ENCODE results near the gene HSPB7. TPM values are rescaled to one million over a fixed set of nuclear protein-coding genes. Genes with fewer than 3 reads are reported as not detected.
"Not testable (repeated sequence)": the region's sequence is repeated elsewhere in the genome, so short reads cannot be mapped to it uniquely, and the experiment has no call there.

The HSPB7 gene
- polyA plus RNA-seq, 3 donors, result not detected

GRCh38 chr1:16043521-16043920 lies 25.7 kb upstream of the HSPB7 start, which contains the start of gene CLCNKB:
CLCNKB (plus strand) TSS chr1:16043782; CDS start chr1:16044493, 711 bp downstream.
- no peak within 1 kb of the TSS for H3K27ac Mint-ChIP-seq
- no peaks in the 10 kb centered on the region for H4K20me1 ChIP-seq (ENCODE audit: insufficient read depth, low read length)
- no peak within 1 kb of the TSS for H3K27ac ChIP-seq (ENCODE audit: low read depth in 1 of 2, low read length in 2 of 2)
- H3K36me3 ChIP-seq (replicated peaks in 1 of 2; ENCODE audit: control insufficient read depth in 1 of 2, insufficient read depth in 2 of 2, low read length in 2 of 2), result no peaks in the 10 kb centered on the region
- peaks cover under 1% of the 10 kb centered on the region for H3K4me1 Mint-ChIP-seq
- no peak within 1 kb of the TSS for H2AFZ ChIP-seq (ENCODE audit: insufficient read depth, low read depth, low read length, poor library complexity, severe bottlenecking)
- no peaks in the 10 kb centered on the region for H3K9me3 ChIP-seq (replicated peaks in 1 of 2; ENCODE audit: control insufficient read depth in 1 of 2, insufficient read depth in 1 of 2, low read length in 2 of 2)
- H3K4me2 ChIP-seq (replicated peaks; ENCODE audit: extremely low read depth, low read length, poor library complexity, severe bottlenecking), result no peak within 1 kb of the TSS
- WGBS (ENCODE audit: insufficient coverage), result 88% methylated on average over 6 of the region's 7 CpGs
- H3K4me3 ChIP-seq (replicated peaks in 1 of 3; ENCODE audit: low read depth in 2 of 3, low read length in 3 of 3), result no peak within 1 kb of the TSS
- no peak within 1 kb of the TSS for H3K9ac ChIP-seq (ENCODE audit: insufficient read depth, low read length, poor library complexity, severe bottlenecking)
- no peaks in the 10 kb centered on the region for H3K36me3 Mint-ChIP-seq
- no peak for TF ChIP-seq CTCF (IDR thresholded peaks at IDR 0.05)
- peaks cover 0 to 1% (median 0%) of the 10 kb centered on the region in 7 donors for H3K9me3 Mint-ChIP-seq
- peaks cover 4 to 14% (median 7%) of the 10 kb centered on the region in 3 donors for H3K27me3 Mint-ChIP-seq (ENCODE audit: low read depth in 3 of 3)
- H3K4me1 ChIP-seq (ENCODE audit: control insufficient read depth in 1 of 2, insufficient read depth in 2 of 2, low read length in 2 of 2), result peaks cover under 1 to 3% of the 10 kb centered on the region in 2 donors
- intact Hi-C loops (cut with micrococcal nuclease), result no loop called here
- no peaks in the 10 kb centered on the region for H3K79me2 ChIP-seq (ENCODE audit: insufficient read depth, low read length)
- no peak within 1 kb of the TSS for H3K4me3 Mint-ChIP-seq
- H3K27me3 ChIP-seq (ENCODE audit: control insufficient read depth in 2 of 2, insufficient read depth in 2 of 2, low read length in 2 of 2), result no peaks in the 10 kb centered on the region
- no peak for DNase-seq

GRCh38 chr1:16042654-16043053 lies 24.8 kb upstream of the HSPB7 start:
- H3K27me3 ChIP-seq (ENCODE audit: control insufficient read depth in 2 of 2, insufficient read depth in 2 of 2, low read length in 2 of 2); H3K79me2 ChIP-seq (ENCODE audit: insufficient read depth, low read length); H3K36me3 ChIP-seq (replicated peaks in 1 of 2; ENCODE audit: control insufficient read depth in 1 of 2, insufficient read depth in 2 of 2, low read length in 2 of 2); H3K4me3 ChIP-seq (replicated peaks in 1 of 3; ENCODE audit: low read depth in 2 of 3, low read length in 3 of 3); H3K9me3 Mint-ChIP-seq; H3K4me3 Mint-ChIP-seq; H3K27ac ChIP-seq (ENCODE audit: low read depth in 1 of 2, low read length in 2 of 2); H3K9me3 ChIP-seq (replicated peaks in 1 of 2; ENCODE audit: control insufficient read depth in 1 of 2, insufficient read depth in 1 of 2, low read length in 2 of 2); H3K4me1 Mint-ChIP-seq; intact Hi-C loops (cut with micrococcal nuclease); H3K27ac Mint-ChIP-seq; H3K4me1 ChIP-seq (ENCODE audit: control insufficient read depth in 1 of 2, insufficient read depth in 2 of 2, low read length in 2 of 2); H4K20me1 ChIP-seq (ENCODE audit: insufficient read depth, low read length); DNase-seq; H2AFZ ChIP-seq (ENCODE audit: insufficient read depth, low read depth, low read length, poor library complexity, severe bottlenecking); H3K36me3 Mint-ChIP-seq; H3K4me2 ChIP-seq (replicated peaks; ENCODE audit: extremely low read depth, low read length, poor library complexity, severe bottlenecking); H3K9ac ChIP-seq (ENCODE audit: insufficient read depth, low read length, poor library complexity, severe bottlenecking): not testable (repeated sequence)
- H3K27me3 Mint-ChIP-seq (ENCODE audit: low read depth in 3 of 3), result peaks cover 6 to 10% (median 6%) of the 10 kb centered on the region in 3 donors
- no CpG with 5 or more reads among the region's 9 CpGs for WGBS (ENCODE audit: insufficient coverage)
